HepG2 (cell line): Measurements from ENCODE around the gene SLC17A9. TPM values are rescaled to one million over a fixed set of nuclear protein-coding genes. Genes with fewer than 3 reads are reported as not detected.

Source experiments
- ARID2 ChIP-seq: sonication (generic); formaldehyde crosslinking; IDR thresholded peaks from 2 replicates; pipeline ENCODE4 v1.8.1; 2022; ENCODE audit warnings: mild to moderate bottlenecking, missing genetic modification reagents, borderline replicate concordance
- HNF4G ChIP-seq, 2 experiments: sonication (generic) in 1 of 2; formaldehyde crosslinking in 1 of 2; IDR thresholded peaks; 2 replicates each; pipeline versions ENCODE4 v1.4.0 to v1.6.1; 2011 to 2020; ENCODE audit warnings: borderline replicate concordance in 2 of 2, low read depth in 2 of 2, mild to moderate bottlenecking in 2 of 2, low read length in 1 of 2, missing genetic modification reagents in 1 of 2, moderate library complexity in 1 of 2
- MEIS2 ChIP-seq: sonication (generic); formaldehyde crosslinking; IDR thresholded peaks from 2 replicates; pipeline ENCODE4 v1.9.0; 2021; ENCODE audit warnings: mild to moderate bottlenecking, missing genetic modification reagents
- NFYC ChIP-seq: IDR thresholded peaks from 2 replicates; pipeline ENCODE4 v1.6.1; 2016; ENCODE audit warnings: missing genetic modification reagents, missing compliant biosample characterization
- SP1 ChIP-seq, 2 experiments: fragments of 450-650 bp in 1 of 2; sonication (generic) in 1 of 2; formaldehyde crosslinking in 1 of 2; IDR thresholded peaks; 2 replicates each; pipeline versions ENCODE4 v1.4.0 to v1.6.1; 2016 to 2020; ENCODE audit warnings: missing genetic modification reagents in 1 of 2
- ZKSCAN8 ChIP-seq: IDR thresholded peaks from 2 replicates; pipeline ENCODE4 v1.6.1; 2016; ENCODE audit warnings: borderline replicate concordance, missing genetic modification reagents, missing compliant biosample characterization
- ZNF138 ChIP-seq: sonication (generic); formaldehyde crosslinking; IDR thresholded peaks from 2 replicates; pipeline ENCODE4 v1.5.0; 2020; ENCODE audit warnings: mild to moderate bottlenecking, low read depth, missing genetic modification reagents
- ZNF546 ChIP-seq: sonication (generic); formaldehyde crosslinking; conservative IDR thresholded peaks from 2 replicates; pipeline ENCODE4 v1.8.1; 2023; ENCODE audit warnings: mild to moderate bottlenecking, missing genetic modification reagents
- ZNF577 ChIP-seq: sonication (generic); formaldehyde crosslinking; IDR thresholded peaks from 2 replicates; pipeline ENCODE4 v1.4.0; 2020; ENCODE audit warnings: mild to moderate bottlenecking, low read depth, missing genetic modification reagents, borderline replicate concordance
- ZNF709 ChIP-seq: sonication (generic); formaldehyde crosslinking; IDR thresholded peaks from 2 replicates; pipeline ENCODE4 v1.5.0; 2020; ENCODE audit warnings: mild to moderate bottlenecking, missing genetic modification reagents
- ZNF776 ChIP-seq: sonication (generic); formaldehyde crosslinking; IDR thresholded peaks from 2 replicates; pipeline ENCODE4 v1.4.0; 2020; ENCODE audit warnings: mild to moderate bottlenecking, missing genetic modification reagents
- ZNF788 ChIP-seq: sonication (generic); formaldehyde crosslinking; IDR thresholded peaks from 2 replicates; pipeline ENCODE4 v1.5.0; 2020; ENCODE audit warnings: mild to moderate bottlenecking, missing genetic modification reagents, borderline replicate concordance
- polyA plus RNA-seq, 8 experiments: library from polyadenylated mRNA; depleted of rRNA in 3 of 8; stranded (reverse) in 7 of 8; unstranded in 1 of 8; fragments of >200 nt; fragmentation: Illumina TruSeq in 4 of 8; extraction: Trizol in 4 of 8; gene quantifications; 2 replicates each; pipeline versions ENCODE4 v1.2.1 to v1.2.3, GENCODE V29; 2011 to 2016; ENCODE audit warnings: low read depth in 4 of 8, missing spikeins in 1 of 8, mixed read lengths in 1 of 8; ENCODE audit not compliant: insufficient read depth in 1 of 8
- total RNA-seq, 5 experiments: library from RNA; depleted of rRNA; stranded (reverse); fragments of >200 nt; fragmentation: Illumina TruSeq; extraction: Trizol; gene quantifications; 2 replicates each; pipeline ENCODE4 v1.2.3, GENCODE V29; 2016; ENCODE audit warnings: low read depth in 1 of 5
- TF ChIP-seq, protein P1 (sequence below): sonication (generic); formaldehyde crosslinking; IDR thresholded peaks from 2 replicates; pipeline ENCODE4 v1.9.0; 2021; ENCODE audit warnings: missing genetic modification reagents, mild to moderate bottlenecking, borderline replicate concordance
- TF ChIP-seq, protein P2 (sequence below): sonication (generic); formaldehyde crosslinking; IDR thresholded peaks from 2 replicates; pipeline ENCODE4 v1.8.1; 2023; ENCODE audit warnings: mild to moderate bottlenecking, missing genetic modification reagents
- TF ChIP-seq, protein P3 (sequence below): IDR thresholded peaks from 2 replicates; pipeline ENCODE4 v1.6.1; 2018; ENCODE audit warnings: missing genetic modification reagents, mild to moderate bottlenecking, missing compliant biosample characterization
- TF ChIP-seq, protein P4 (sequence below): sonication (generic); formaldehyde crosslinking; IDR thresholded peaks from 2 replicates; pipeline ENCODE4 v1.4.0; 2020; ENCODE audit warnings: missing genetic modification reagents

The SLC17A9 gene
- total and polyA plus RNA-seq, 2 of the 13 experiments (the other 11 are each of a cell fraction or from before 2014, with no cell fraction given), result 110 to 191 TPM

DNA sequence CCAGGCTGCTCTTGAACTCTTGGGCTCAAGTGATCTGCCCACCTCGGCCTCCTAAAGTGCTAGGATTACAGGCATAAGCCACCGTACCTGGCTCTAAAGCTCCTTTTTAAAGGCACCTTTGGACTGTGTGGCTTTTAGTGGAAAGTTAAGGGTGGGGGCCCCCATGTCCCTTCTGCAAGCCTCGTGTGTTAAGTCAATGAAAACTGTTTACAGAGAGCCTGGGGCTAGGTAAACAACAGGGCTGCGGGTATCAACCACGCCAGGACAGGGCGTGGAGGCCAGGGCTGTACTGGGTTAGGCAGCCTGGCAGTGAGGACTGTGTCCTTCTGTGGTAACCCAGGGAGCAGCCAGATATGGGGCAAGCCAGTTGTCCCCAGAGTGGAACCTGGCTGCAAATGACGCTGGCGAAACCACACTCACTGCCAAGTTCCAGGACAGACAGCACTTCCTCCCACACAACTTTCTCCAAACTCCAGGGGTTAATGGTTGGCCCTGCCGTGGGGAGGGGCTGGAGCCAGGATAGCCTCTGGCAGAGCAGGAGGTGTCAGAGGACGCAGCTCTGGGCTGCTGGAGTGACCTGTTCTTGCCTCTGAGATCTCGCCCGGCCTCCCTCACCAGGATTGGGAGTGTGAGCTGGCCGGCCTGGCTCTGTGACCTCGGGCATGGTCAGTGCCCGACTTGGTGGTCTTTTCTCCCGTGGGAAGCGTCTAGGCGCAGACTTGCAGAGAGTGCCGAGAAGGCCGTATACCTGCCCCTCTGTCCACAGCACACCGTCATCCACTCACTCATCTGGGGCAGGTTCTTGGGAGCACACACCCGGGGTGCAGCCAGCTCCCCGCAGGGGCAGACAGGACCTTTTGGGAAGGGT lies 3.2 kb downstream of the SLC17A9 start (continued):
- TF ChIP-seq, protein P1, sequence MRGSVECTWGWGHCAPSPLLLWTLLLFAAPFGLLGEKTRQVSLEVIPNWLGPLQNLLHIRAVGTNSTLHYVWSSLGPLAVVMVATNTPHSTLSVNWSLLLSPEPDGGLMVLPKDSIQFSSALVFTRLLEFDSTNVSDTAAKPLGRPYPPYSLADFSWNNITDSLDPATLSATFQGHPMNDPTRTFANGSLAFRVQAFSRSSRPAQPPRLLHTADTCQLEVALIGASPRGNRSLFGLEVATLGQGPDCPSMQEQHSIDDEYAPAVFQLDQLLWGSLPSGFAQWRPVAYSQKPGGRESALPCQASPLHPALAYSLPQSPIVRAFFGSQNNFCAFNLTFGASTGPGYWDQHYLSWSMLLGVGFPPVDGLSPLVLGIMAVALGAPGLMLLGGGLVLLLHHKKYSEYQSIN (CRISPR knock-in tag), result no peak
- TF ChIP-seq ZNF577 (no peak), ARID2 (CRISPR knock-in tag) (no peak), NFYC (peak; percentile 55), ZNF138 (CRISPR knock-in tag) (peak; percentile 94), HNF4G (IDR thresholded peaks at IDR 0.05; ENCODE audit: borderline replicate concordance, low read depth, low read length) (peak; percentile 98), HNF4G (CRISPR knock-in tag; IDR thresholded peaks at IDR 0.05; ENCODE audit: borderline replicate concordance, low read depth) (peak; percentile 98), MEIS2 (peak; percentile 95), ZNF546 (CRISPR knock-in tag) (peak; percentile 61; the same call in 1 of the 2 replicates), SP1 (IDR thresholded peaks at IDR 0.05) (no peak), SP1 (CRISPR knock-in tag; IDR thresholded peaks at IDR 0.05) (peak; percentile 58), ZKSCAN8 (CRISPR knock-in tag) (peak; percentile 97), ZNF788 (peak; percentile 100), ZNF776 (CRISPR knock-in tag) (peak; percentile 29; the same call in 1 of the 2 replicates), ZNF709 (CRISPR knock-in tag) (no peak; the same call in 1 of the 2 replicates)
- TF ChIP-seq, protein P2, sequence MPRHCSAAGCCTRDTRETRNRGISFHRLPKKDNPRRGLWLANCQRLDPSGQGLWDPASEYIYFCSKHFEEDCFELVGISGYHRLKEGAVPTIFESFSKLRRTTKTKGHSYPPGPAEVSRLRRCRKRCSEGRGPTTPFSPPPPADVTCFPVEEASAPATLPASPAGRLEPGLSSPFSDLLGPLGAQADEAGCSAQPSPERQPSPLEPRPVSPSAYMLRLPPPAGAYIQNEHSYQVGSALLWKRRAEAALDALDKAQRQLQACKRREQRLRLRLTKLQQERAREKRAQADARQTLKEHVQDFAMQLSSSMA (CRISPR knock-in tag), result no peak
- TF ChIP-seq, protein P3, sequence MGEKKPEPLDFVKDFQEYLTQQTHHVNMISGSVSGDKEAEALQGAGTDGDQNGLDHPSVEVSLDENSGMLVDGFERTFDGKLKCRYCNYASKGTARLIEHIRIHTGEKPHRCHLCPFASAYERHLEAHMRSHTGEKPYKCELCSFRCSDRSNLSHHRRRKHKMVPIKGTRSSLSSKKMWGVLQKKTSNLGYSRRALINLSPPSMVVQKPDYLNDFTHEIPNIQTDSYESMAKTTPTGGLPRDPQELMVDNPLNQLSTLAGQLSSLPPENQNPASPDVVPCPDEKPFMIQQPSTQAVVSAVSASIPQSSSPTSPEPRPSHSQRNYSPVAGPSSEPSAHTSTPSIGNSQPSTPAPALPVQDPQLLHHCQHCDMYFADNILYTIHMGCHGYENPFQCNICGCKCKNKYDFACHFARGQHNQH (CRISPR knock-in tag), result peak; percentile 98
- TF ChIP-seq, protein P4, sequence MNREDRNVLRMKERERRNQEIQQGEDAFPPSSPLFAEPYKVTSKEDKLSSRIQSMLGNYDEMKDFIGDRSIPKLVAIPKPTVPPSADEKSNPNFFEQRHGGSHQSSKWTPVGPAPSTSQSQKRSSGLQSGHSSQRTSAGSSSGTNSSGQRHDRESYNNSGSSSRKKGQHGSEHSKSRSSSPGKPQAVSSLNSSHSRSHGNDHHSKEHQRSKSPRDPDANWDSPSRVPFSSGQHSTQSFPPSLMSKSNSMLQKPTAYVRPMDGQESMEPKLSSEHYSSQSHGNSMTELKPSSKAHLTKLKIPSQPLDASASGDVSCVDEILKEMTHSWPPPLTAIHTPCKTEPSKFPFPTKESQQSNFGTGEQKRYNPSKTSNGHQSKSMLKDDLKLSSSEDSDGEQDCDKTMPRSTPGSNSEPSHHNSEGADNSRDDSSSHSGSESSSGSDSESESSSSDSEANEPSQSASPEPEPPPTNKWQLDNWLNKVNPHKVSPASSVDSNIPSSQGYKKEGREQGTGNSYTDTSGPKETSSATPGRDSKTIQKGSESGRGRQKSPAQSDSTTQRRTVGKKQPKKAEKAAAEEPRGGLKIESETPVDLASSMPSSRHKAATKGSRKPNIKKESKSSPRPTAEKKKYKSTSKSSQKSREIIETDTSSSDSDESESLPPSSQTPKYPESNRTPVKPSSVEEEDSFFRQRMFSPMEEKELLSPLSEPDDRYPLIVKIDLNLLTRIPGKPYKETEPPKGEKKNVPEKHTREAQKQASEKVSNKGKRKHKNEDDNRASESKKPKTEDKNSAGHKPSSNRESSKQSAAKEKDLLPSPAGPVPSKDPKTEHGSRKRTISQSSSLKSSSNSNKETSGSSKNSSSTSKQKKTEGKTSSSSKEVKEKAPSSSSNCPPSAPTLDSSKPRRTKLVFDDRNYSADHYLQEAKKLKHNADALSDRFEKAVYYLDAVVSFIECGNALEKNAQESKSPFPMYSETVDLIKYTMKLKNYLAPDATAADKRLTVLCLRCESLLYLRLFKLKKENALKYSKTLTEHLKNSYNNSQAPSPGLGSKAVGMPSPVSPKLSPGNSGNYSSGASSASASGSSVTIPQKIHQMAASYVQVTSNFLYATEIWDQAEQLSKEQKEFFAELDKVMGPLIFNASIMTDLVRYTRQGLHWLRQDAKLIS, result peak; percentile 75; the same call in 1 of the 2 replicates
